ENCODE data around the gene METTL26.

The METTL26 gene

GRCh38 chr16:643050-643368 lies 6.9 kb upstream of the METTL26 start:
- TF ChIP-seq GATA2 (IDR thresholded peaks at IDR 0.05; ENCODE audit: low read depth, low read length) (no peak), GATA3 (IDR thresholded peaks at IDR 0.05; ENCODE audit: low read depth, low read length) (no peak)

DNA sequence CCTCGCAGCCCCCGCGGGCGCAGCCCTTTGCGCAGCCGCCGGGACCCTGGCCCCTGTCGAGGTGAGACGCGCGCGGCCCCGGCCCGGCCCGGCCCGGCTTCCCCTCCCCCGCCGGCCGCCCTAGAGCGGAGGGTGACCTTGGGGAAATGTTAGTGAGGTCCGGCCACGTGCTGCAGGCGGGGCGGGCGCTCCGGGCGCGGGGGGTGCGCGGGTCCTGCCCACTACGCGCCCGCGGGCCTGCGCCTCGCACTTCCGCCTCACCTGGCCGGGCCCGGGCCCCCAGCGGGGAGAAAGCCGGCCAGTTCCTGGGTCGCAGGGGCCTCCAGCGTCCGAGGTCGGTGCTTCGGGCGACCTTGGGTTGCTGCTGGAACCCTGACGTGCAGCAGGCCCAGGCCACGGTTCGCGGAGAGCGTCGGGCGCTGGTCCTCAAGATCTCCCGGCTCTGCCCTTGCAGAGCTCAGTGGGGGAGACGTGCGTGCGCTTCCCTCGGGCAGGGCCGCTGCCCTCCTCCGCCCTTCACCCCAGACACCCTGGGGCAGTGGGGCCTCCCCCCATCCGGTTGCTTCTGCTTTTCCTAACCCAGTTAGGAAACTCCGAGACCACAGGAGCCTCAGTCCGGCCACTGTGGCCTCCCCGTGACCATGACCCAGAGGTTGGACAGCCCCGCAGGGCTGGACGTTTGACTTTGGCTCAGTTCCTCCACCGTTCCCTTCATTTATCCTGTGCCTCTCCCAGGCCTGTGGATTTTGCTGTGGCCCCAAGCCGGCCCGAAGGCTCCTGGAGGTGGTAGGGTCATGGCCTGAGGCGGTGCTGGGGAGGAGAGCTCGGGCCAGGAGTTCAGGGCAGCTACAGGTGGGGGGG lies 6.3 kb upstream of the METTL26 start:
- no peak for TF ChIP-seq GATA3 (IDR thresholded peaks at IDR 0.05; ENCODE audit: low read depth, low read length)
- no peak for TF ChIP-seq GATA2 (IDR thresholded peaks at IDR 0.05; ENCODE audit: low read depth, low read length)

DNA sequence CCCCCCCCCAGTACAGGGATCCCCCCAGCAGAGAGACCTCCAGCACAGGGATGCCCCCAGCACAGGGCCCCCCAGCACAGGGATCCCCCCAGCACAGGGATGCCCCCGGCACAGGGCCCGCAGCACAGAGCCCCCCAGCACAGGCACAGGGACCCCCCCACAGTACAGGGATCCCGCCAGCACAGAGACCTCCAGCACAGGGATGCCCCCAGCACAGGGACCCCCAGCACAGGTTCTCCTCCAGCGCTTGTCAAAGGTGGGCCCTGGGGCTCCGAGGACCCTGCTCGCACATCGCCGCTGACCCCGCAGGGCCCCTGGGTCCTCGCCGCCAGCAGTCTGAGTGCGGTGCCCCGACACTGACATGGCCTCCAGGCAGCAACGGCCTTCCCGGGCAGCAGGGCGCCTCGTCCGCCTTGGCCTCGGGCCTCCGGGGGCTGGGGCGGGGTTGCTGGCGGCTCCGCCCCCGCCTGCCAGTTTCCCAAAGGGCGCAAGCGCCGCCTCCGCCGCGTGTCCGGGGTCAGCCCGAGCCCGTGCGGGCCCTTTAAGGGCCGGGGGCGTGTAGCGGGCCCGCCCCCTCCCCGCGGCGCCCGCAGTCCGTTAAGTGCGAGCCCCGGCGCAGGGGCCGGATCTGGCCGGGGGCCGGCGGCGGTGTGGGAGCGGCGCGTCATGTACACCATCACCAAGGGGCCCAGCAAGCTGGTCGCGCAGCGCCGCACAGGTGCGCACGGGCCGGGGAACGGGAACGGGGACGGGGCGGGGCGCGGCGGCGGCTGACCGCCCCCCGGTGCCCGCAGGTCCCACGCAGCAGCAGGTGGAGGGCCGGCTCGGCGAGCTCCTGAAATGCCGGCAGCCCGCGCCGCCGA lies 5.5 kb upstream of the METTL26 start, which contains the start of gene MCRIP2:
Gene MCRIP2 (plus strand): TSS at position 503 of the 863 bp plus-strand sequence. CDS start 164 bp downstream, at position 667.
- TF ChIP-seq GATA2 (IDR thresholded peaks at IDR 0.05; ENCODE audit: low read depth, low read length) (no peak), GATA3 (IDR thresholded peaks at IDR 0.05; ENCODE audit: low read depth, low read length) (no peak)

GRCh38 chr16:640614-641013 lies 4.5 kb upstream of the METTL26 start:
- no peak for TF ChIP-seq GATA2 (IDR thresholded peaks at IDR 0.05; ENCODE audit: low read depth, low read length)
- TF ChIP-seq GATA3 (IDR thresholded peaks at IDR 0.05; ENCODE audit: low read depth, low read length): no peak

DNA sequence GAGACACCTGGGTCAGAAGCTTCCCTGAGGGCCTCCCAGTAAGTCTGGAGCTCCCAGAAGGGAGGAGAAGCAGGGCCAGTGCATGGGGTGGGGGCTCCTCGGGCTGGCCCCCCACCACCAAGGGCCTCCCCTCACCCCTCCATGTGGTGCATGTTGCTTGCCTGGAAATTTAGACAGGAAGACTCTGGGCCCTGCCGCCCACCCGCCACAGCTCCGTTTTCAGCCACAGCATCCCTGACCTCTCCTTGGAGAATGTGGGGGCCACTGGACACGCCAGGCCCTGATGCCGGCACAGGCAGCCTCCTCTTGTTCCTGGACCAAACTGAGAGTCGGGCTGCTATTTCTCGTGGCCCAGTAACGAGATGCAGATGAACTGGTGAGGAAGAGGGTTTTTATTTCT lies 2.7 kb upstream of the METTL26 start:
- no peak for TF ChIP-seq GATA2 (IDR thresholded peaks at IDR 0.05; ENCODE audit: low read depth, low read length)
- no peak for TF ChIP-seq GATA3 (IDR thresholded peaks at IDR 0.05; ENCODE audit: low read depth, low read length)

DNA sequence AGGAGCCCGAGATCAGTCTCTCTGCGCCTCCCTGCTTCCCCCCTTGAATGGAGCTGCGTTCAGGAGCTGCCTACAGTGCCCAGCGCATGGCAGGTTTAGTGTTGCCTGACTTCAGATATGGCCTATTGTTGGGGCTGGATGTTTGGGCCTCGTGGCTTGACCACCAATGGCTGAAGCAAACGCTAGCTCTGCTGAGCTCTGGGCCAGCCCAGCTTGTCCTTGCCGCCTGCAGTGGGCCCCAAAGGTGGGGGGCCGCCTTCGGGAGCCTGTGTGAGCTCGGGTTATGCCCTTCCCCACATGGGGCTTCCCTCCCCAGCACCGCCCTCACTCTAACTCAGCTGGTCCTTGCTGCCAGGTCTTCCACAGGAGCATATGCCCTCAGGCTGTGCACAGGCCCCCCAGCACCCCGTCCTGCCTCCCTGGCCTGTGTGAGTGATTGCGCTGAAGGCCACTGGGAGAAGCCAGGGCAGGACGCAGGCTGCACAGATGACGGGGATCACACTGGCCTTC lies 2.0 kb upstream of the METTL26 start:
- TF ChIP-seq GATA3 (IDR thresholded peaks at IDR 0.05; ENCODE audit: low read depth, low read length): no peak
- no peak for TF ChIP-seq GATA2 (IDR thresholded peaks at IDR 0.05; ENCODE audit: low read depth, low read length)

- TF ChIP-seq GATA2 (IDR thresholded peaks at IDR 0.05; ENCODE audit: low read depth, low read length) (no peak), GATA3 (IDR thresholded peaks at IDR 0.05; ENCODE audit: low read depth, low read length) (no peak)
Observed at GRCh38 chr16:637081-638018, 1.2 kb upstream of the METTL26 start.

DNA sequence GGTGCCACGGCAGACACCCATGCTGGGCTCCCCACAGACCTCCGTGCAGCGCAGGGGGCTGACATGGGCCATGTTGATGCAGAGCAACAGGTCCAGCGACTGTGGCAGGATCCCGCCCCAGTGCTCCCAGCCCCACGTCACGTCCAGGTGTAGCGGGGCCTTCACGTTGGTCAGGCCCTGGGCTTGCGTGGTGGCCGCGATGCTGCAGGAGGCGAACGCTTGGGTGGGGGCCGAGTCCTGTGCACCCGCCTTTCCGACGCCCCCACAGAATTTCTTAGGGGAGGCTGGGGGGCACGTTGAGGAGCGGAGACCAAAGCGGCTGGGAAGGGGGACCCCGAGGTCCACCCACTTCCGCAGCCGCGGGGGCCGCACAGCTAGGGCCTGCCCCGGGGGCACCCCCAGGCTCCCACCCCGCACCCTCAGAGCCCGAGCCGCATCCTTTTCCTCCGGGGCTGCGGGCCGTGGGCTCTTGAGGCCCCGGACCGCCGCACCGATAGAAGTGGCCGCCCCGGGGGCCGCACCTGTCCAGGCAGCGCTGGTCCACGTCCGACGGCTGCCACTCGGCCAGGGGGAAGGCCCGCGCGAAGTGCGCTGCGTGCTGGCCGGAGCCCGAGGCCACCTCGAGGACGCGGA lies 416 bp downstream of the METTL26 start:
- TF ChIP-seq GATA3 (IDR thresholded peaks at IDR 0.05; ENCODE audit: low read depth, low read length) (no peak), GATA2 (IDR thresholded peaks at IDR 0.05; ENCODE audit: low read depth, low read length) (no peak)

DNA sequence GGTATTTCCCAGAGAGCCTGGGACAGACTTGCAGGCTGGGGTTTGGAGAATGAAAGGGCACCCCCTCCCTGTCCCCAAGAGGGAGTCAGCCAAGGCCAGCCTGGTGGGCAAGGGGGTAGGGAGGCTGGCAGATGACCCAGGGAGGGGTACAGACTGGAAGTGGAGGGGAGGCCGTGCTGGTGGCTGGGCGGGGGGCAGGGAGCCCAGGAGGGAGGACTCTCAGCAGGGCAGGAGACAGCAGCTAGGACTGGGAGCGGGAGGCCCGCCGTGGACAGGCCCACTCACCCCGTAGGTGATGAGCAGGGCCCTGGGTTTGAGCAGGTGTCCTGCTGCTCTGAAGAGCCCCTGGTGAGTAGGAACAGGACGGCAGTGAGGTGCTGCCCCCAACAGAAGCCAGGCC lies 1.1 kb downstream of the METTL26 start:
- TF ChIP-seq GATA3 (IDR thresholded peaks at IDR 0.05; ENCODE audit: low read depth, low read length): no peak
- no peak for TF ChIP-seq GATA2 (IDR thresholded peaks at IDR 0.05; ENCODE audit: low read depth, low read length)

DNA sequence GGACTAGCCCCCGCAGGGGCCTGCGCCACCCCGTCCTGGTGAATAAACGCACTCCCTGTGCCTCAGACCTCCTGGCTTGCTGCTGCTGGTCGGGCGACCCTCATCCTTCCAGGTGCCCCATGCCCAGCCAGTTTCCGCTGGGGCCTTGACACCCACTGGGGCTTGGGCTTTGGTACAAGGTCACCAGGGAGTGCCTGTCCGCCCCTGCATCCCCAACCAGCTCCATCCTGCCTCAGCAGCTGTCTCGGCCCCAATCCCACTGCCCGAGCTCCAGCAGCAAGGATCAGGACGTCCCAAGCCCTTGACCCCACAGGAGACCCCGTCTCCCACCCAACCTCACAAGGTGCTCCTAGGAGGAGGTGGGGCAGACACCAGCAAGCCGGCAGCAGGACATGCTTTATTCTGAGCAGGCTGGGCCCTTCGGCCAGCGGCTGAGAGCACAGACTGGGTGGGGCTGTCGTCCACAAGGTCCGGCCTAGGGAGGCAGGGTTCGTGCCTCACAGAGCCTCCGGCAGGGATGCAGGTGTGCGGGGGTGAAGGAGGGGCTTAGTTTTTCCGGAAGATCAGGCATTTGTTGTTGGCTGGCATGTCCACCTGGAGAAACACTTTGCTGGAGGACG lies 1.9 kb downstream of the METTL26 start:
- TF ChIP-seq GATA3 (IDR thresholded peaks at IDR 0.05; ENCODE audit: low read depth, low read length): no peak
- no peak for TF ChIP-seq GATA2 (IDR thresholded peaks at IDR 0.05; ENCODE audit: low read depth, low read length)

- TF ChIP-seq GATA3 (IDR thresholded peaks at IDR 0.05; ENCODE audit: low read depth, low read length): no peak
- no peak for TF ChIP-seq GATA2 (IDR thresholded peaks at IDR 0.05; ENCODE audit: low read depth, low read length)
Observed at GRCh38 chr16:633336-634050, 2.6 kb downstream of the METTL26 start.
